NB4 (cell line): ENCODE measurements around the gene UBE2A.

Experiments
- DNase-seq: peaks from one replicate; pipeline ENCODE4 v3.0.0; 2010; ENCODE audit warnings: low read depth
- H3K4me3 ChIP-seq: one replicate; pipeline ENCODE4 v1.5.1; 2011; ENCODE audit warnings: mild to moderate bottlenecking, low read depth, low read length, moderate library complexity
- MYC ChIP-seq: IDR thresholded peaks from 2 replicates; pipeline ENCODE4 v1.6.1; 2011; ENCODE audit warnings: low read depth, low read length
- POLR2A ChIP-seq: IDR thresholded peaks from 2 replicates; pipeline ENCODE4 v1.6.1; 2011; ENCODE audit warnings: mild to moderate bottlenecking; ENCODE audit not compliant: insufficient read length; ENCODE audit errors: extremely low read depth
- TF ChIP-seq, protein P1 (sequence below): IDR thresholded peaks from 2 replicates; pipeline ENCODE4 v1.6.1; 2011; ENCODE audit warnings: low read depth, low read length
- TF ChIP-seq, protein P2 (sequence below): IDR thresholded peaks from one replicate; pipeline ENCODE4 v1.5.1; 2012; ENCODE audit warnings: low read depth, low read length

Gene UBE2A

DNA sequence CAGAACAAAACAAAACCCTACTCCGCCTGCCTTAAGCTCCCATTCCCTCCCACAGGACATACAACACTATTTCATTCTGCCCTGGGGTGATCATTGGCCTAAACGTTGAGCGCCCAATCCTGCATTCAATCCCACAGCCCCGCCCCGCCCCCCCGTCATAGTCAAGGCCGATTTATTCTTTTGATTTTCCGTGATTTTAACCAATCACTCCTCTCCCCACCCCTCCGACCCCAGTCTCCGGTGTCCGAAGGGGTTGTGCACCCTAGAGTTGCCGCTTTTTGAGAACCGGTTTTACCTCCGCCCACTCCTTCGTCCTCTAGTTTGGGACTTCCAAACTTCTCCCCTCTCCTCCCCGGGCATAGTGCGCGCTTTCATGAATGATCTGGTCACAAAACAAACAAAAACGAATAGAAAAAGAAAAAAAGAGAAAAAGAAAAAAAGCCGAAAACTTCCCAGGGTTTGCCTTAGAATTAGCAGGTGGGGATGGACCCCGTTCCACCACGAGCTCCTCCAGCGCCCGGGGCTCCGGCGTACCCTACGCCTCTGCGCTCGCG, 446 bp upstream of the UBE2A start:
- DNase-seq = peak; percentile 50

DNA sequence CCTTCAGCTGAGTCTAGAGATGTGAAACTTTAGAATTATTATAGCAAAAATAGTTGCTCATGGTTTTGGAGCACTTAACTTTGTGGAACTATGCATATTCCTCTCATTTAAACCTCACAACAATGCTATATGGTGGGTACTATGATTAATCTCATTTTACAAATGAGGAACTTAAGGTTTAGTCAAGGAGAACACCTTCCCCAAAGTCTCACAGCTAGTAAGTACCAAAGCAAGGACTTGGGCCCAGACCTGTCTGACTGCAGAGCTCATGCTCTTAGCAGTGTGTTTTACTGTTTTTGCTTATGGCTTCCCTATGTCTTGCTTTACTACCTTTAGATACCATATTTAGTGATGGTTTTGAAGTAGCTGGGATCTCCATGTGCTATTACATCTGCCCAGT, 5.1 kb downstream of the UBE2A start:
- DNase-seq = peak; percentile 7

More for the DNA sequence above, 446 bp upstream of the UBE2A start:
- peak overlapping the region; percentile 72 for H3K4me3 ChIP-seq
- no peak for TF ChIP-seq MYC
- TF ChIP-seq, protein P1, sequence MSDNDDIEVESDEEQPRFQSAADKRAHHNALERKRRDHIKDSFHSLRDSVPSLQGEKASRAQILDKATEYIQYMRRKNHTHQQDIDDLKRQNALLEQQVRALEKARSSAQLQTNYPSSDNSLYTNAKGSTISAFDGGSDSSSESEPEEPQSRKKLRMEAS = no peak
- TF ChIP-seq, protein P2, sequence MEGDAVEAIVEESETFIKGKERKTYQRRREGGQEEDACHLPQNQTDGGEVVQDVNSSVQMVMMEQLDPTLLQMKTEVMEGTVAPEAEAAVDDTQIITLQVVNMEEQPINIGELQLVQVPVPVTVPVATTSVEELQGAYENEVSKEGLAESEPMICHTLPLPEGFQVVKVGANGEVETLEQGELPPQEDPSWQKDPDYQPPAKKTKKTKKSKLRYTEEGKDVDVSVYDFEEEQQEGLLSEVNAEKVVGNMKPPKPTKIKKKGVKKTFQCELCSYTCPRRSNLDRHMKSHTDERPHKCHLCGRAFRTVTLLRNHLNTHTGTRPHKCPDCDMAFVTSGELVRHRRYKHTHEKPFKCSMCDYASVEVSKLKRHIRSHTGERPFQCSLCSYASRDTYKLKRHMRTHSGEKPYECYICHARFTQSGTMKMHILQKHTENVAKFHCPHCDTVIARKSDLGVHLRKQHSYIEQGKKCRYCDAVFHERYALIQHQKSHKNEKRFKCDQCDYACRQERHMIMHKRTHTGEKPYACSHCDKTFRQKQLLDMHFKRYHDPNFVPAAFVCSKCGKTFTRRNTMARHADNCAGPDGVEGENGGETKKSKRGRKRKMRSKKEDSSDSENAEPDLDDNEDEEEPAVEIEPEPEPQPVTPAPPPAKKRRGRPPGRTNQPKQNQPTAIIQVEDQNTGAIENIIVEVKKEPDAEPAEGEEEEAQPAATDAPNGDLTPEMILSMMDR = no peak
- TF ChIP-seq POLR2A = no peak

DNA sequence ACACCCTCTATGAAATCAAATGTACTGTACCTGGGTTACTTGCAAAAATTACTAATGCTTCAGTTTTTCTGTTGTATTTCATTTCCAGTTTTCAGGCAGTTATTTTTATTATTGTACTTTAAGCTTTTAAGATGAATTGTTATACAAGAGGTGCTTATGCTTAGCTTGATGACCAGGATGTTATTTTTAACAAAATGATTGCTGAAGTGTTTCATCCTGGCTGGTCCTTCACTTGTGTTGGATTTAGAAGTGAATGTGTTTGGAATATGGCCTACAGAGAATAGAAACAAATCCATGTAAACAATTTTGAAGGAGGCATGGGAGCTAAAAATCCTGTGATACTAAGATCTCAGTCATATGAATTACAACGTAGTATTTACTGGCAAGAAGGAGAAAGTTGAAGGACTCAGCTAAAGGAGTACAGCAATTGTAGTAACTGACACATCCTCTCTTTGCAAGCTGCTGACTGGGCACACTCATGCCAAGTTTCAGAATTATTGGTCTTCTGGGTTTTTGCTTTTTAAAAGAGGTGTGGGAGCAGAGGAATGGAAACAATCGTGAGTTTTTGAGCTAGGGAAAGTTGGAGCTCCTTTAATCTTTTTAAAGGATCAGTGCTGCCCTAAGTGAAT, 9.2 kb downstream of the UBE2A start:
- no peak overlapping the region for H3K4me3 ChIP-seq
- TF ChIP-seq, protein P1 = no peak
- TF ChIP-seq MYC (no peak), POLR2A (no peak)
- TF ChIP-seq, protein P2 = no peak
- no peak for DNase-seq

More for the DNA sequence above, 5.1 kb downstream of the UBE2A start:
- H3K4me3 ChIP-seq = no peak overlapping the region
- TF ChIP-seq POLR2A = no peak
- no peak for TF ChIP-seq MYC
- TF ChIP-seq, protein P2 = no peak
- TF ChIP-seq, protein P1 = no peak

DNA sequence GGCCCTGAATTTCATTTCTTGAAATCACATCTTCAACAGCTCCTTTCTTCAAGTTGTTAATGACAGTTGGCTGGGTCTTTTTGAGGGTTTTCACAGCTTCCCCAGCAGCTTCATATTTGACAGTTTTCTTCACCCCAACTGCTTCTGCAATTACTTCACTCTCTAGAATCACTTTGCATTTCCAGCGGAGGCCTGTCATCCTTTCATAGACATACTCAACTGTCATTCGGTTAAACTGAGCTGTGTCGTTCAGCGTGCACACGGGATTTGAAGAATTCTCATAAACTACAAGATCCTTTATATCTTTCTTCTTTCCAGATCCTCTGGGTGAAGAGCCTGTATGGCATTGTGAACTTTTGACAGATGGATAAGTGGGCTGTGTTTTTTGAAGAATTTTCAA, 15.4 kb downstream of the UBE2A start:
- H3K4me3 ChIP-seq = no peak overlapping the region
- DNase-seq = no peak
- TF ChIP-seq POLR2A (no peak), MYC (no peak)

DNA sequence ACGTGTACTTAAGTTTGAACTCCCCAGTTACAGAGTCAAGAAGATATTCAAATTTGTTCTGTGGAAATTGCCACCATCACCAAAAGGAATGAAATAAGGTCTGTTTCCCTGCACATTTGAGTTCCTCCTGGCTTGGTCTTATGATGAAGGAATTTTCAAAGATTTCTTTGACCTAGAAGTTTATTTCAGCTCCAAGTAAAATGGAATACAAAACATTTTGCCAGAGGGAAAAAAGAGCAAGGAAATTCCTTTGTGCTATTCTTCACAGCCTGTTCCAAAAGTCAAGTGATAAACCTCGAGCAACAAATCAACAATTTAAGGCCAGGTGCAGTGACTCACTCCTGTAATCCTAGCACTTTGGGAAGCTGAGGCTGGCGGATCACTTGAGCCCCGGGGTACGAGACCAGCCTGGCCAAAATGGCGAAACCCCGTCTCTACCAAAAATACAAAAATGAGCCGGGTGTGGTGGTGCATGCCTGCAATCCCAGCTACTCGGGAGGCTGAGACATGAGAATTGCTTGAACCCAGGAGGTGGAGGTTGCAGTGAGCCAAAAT, 28.4 kb downstream of the UBE2A start:
- TF ChIP-seq POLR2A (no peak), MYC (no peak)
- TF ChIP-seq, protein P2 = no peak
- TF ChIP-seq, protein P1 = no peak
- DNase-seq = no peak
- H3K4me3 ChIP-seq = no peak overlapping the region

DNA sequence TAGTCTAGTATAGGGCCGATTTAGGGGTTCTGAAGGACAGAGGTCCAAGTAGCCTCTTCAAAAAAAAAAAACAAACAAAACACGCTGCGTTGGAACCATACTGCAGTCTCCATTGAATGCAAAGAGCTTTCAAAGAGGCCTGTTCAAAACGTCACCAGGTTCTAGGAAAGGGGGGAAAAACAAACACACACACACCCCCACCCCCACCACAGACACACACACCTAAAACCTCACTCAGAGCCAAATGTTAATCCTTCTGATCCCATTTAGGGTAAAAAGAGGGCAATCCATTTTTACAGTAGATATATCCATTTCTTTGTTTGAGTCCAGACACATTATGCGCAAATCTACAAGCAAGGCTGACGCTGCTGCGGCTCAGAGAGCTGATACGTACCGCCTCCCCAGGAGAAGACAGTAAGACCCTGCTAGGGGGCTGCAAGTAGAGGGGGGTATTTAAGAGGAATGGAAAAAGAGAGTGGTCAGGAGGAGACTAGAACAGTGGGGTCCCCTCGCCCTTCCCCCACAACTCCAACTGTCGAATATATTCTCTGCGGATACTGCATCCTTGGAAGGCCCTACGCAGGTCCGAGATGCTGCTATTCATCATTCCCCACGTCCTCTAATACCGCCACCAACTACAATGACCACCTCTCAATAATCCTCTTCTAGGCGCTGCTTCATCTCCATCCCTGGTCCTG, 30.6 kb downstream of the UBE2A start:
- DNase-seq = no peak
- no peak for TF ChIP-seq MYC
- TF ChIP-seq, protein P2 = no peak
- no peak for TF ChIP-seq POLR2A
- TF ChIP-seq, protein P1 = no peak
- peak overlapping the region; percentile 86 for H3K4me3 ChIP-seq
